Breast epithelium (tissue), 3 donors: ENCODE results near the gene AMMECR1.

Experiments
- CTCF ChIP-seq, 3 donors: fragments of 450-650 bp; IDR thresholded peaks; one replicate each; pipeline ENCODE4 v1.5.1; 2016 to 2017; ENCODE audit warnings: antibody characterized with exemption in 3 of 3, mild to moderate bottlenecking in 3 of 3, moderate library complexity in 3 of 3
- POLR2A ChIP-seq: fragments of 450-650 bp; IDR thresholded peaks from one replicate; pipeline ENCODE4 v1.6.1; 2016; ENCODE audit warnings: antibody characterized with exemption, mild to moderate bottlenecking, moderate library complexity
- POLR2AphosphoS5 ChIP-seq, 3 donors: sonication (generic); formaldehyde crosslinking; IDR thresholded peaks; one replicate each; pipeline ENCODE4 v1.6.1; 2017; ENCODE audit warnings: antibody characterized with exemption in 3 of 3

- TF ChIP-seq POLR2A = no peak
- TF ChIP-seq CTCF (IDR thresholded peaks at IDR 0.05) = no peak
- no peak for TF ChIP-seq POLR2AphosphoS5 (IDR thresholded peaks at IDR 0.05)
Measured at GRCh38 chrX:110226931-110227330, 91.0 kb downstream of the AMMECR1 start.
